Stimulated activated CD8-positive, alpha-beta memory T cell treated with anti-CD3 and anti-CD28 coated beads, Interleukin-7, amount 100 ng/mL, for 48 hours (primary cell): ENCODE data around the gene DSC1.

Experiments
- DNase-seq, 2 donors: peaks; one replicate each; pipeline ENCODE4 v3.0.0-alpha.2; 2020; ENCODE audit warnings: low read depth in 1 of 2; ENCODE audit errors: extremely low read depth in 1 of 2

DSC1 gene

GRCh38 chr18:31112804-31113203, 49.9 kb downstream of the DSC1 start:
- DNase-seq, result no peak

- no peak for DNase-seq
Observed at GRCh38 chr18:31105733-31106132, 56.9 kb downstream of the DSC1 start.

DNA sequence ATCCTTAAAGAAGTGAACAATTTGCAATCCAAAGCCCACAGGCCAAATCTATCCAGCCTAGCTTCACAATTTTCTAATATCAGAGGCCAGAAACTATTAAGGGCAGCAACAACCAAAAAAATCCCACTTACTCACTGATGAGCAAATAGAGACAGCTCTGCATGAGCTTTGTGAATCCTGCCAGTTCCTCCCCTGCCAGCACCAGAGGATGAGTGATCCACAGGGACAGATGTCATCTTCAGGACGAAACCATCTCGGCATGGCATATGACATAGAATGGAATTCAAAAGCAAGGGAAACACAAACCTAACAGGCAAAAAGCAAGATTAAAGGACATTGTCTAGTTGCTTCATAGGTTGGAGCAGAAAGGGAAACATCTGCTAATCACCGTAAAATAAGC, 58.2 kb downstream of the DSC1 start:
- DNase-seq, result no peak

- DNase-seq, result no peak
Observed at GRCh38 chr18:31103423-31103822, 59.2 kb downstream of the DSC1 start.

DNA sequence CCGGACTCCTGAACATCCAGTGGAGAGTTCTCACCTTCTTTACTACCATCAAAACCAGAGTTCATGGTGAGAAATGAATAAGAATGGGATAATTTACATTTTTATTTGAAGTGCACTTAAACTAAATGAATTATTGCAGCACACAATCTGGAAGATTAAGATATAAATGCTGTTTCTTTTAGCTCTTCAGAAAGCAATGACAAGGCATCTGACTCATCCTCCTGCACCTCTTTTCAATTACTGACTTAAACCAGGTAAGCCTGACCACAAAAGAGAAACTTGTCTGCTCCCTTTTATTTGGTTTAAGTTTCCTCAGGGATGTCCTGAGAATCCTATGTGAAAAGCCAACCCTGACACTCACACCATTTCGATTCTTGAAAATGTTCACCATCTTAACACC, 59.7 kb downstream of the DSC1 start:
- no peak for DNase-seq

- no peak for DNase-seq
Observed at GRCh38 chr18:31102025-31102684, 60.5 kb downstream of the DSC1 start, which contains the start of gene DSC2. DSC2 (minus strand) TSS chr18:31102421; CDS start chr18:31101971, 450 bp downstream.

- DNase-seq, result no peak
Observed at GRCh38 chr18:31101183-31102024, 61.3 kb downstream of the DSC1 start.

- DNase-seq, result no peak
Observed at GRCh38 chr18:31100436-31101182, 62.0 kb downstream of the DSC1 start.

DNA sequence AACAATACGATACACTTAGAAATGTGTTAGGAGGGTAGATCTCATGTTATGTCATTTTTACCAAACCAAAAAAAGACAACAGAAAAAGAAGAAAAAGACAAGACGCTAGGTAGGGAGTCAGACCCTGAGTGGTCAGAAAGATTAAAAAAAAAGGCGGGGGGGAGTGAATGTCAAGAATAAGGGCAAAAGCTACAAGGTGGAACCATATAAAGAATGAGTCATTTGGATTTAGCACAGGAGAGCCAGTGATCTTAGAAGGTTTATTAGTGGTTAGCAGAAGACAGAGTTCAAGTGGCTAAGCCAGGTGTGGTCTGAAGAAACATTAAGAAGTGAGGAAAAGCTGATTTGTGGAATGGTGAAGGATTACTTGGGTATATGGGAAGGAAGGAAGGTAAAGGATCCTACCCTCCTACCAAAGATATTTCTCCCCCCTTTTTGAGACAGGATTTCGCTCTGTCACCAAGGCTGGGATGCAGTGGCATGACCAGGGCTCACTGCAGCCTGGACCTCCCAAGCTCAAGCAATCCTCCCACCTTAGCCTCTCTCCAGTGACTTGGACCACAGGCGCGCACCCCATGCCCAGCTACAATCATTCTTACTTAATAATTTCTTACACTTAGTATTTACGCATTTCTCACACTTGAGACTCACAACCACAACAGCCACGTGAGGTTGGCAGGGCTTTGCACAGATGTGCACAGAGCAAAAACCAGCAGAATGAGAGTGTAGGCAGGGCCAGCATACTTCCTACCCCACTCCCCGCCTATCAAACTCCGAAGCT, 63.0 kb downstream of the DSC1 start:
- DNase-seq, result no peak

DNA sequence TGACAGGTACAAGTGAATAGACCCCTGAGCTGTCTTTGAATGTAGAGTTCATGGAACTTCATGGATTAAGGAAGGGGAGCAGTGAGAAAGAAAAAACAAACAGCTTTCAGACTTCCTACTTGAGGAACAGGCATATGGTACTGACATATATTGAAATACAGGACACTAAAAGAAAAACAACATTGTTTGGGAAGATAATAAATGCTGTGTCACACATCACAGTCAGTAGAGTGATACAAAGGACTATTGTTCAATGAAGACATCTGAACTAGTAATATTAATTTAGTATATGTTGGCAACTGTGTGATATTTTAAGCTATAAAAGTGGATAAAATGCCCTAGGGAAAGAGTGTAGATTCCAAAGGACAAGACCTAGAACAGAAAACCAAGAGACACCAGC, 63.8 kb downstream of the DSC1 start:
- DNase-seq, result no peak

DNA sequence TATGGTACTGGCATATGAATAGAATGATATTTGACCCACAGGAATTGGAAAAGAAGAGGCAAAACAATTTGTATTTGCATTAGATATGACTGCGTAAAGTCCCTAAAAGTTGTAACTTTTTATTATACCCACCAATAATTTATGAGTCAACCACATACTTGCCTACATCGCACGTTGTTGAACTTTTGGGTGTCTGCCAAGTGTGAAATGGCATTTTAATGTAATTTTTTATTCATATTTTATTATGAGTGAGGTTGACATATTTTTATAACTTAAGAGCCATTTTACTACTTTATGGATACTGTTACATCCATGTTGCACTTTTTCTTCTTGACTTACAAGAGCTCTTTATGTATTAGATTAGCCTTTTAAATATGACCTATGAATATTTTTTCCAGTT, 65.0 kb downstream of the DSC1 start:
- no peak for DNase-seq

GRCh38 chr18:31093880-31094279, 68.8 kb downstream of the DSC1 start:
- no peak for DNase-seq

GRCh38 chr18:31093294-31093693, 69.4 kb downstream of the DSC1 start:
- DNase-seq, result no peak

DNA sequence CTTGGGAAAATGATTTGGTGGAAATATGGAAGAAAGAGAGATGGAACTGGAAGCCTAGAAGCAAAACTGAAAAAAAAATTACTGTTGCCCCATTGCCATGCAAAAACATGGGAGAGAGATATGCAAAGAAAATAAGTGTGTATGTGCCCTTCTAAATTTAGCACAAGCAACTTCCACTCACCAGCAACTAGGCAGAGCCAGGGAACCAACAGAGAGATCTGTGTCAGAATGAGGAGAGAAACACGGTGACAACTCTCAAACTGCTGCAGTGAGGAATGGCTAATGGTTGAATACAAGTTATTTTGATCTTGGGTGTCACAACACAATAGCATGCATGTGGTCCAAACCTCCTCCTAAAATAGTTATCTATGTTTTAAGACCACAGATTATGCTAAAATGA, 71.3 kb downstream of the DSC1 start:
- no peak for DNase-seq

DNA sequence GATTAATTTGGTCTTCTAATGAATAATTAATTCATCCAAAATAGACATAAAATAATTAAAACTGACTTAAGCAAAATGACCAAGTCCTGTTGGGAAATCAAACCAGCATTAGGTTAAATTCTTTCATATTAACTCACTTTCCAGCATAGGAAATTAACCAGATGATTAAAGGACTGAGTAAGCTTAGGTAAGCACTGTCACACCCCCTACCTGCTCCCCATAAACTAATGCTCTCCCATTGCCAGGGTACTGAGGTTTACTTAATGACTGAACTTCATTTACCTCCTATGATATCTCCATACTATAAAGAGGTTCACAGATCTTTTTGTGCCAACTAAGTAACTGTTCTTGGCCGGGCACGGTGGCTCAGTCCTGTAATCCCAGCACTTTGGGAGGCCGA, 74.1 kb downstream of the DSC1 start:
- DNase-seq, result no peak

GRCh38 chr18:31079973-31080372, 82.7 kb downstream of the DSC1 start:
- DNase-seq, result no peak
